IMR-90 (cell line): ENCODE results near the gene DOCK7. TPM values are rescaled to one million over a fixed set of nuclear protein-coding genes. Genes with fewer than 3 reads are reported as not detected.

Experiments
- ATAC-seq: fragments of 200-7000 bp; cut with Tn5 transposase; 2 replicates; pipeline ENCODE4 v1.9.1; 2020; ENCODE audit warnings: low read depth, mild to moderate bottlenecking, moderate library complexity
- BruUV-seq: library from RNA; stranded (reverse); fragments of 400-500 nt; replicated peaks from 2 replicates; lab custom pipeline; 2021; lab: Mats Ljungman, UMichigan
- CTCF ChIA-PET: fragments of 300-600 bp; formaldehyde crosslinking; extraction: SDS; loops from one replicate; lab custom pipeline; 2021; ENCODE audit warnings: antibody characterized with exemption; lab: Yijun Ruan, JAX
- POLR2A ChIA-PET: fragments of 300-600 bp; sonication (Branson Sonifier 250); formaldehyde crosslinking; loops from one replicate; lab custom pipeline; 2022; ENCODE audit warnings: antibody characterized with exemption; ENCODE audit not compliant: unreplicated experiment; lab: Charles Lee
- DNase-seq: peaks from one replicate; pipeline ENCODE4 v3.0.0; 2013
- H2AFZ ChIP-seq: replicated peaks from 2 replicates; pipeline ENCODE3; 2013; ENCODE audit warnings: low read length, mild to moderate bottlenecking; ENCODE audit not compliant: poor library complexity
- H2AK5ac ChIP-seq: 2 replicates; pipeline ENCODE4 v1.6.1; 2013; ENCODE audit warnings: low read depth, low read length, inconsistent platforms
- H2AK9ac ChIP-seq: replicated peaks from 2 replicates; pipeline ENCODE3; 2013; ENCODE audit warnings: mild to moderate bottlenecking, low read depth, low read length, moderate library complexity; ENCODE audit not compliant: poor library complexity
- H2BK120ac ChIP-seq: 2 replicates; pipeline ENCODE4 v1.6.1; 2013; ENCODE audit warnings: low read depth, low read length, inconsistent platforms
- H2BK15ac ChIP-seq: 3 replicates; pipeline ENCODE4 v1.6.1; 2013; ENCODE audit warnings: low read depth, low read length, inconsistent platforms
- H2BK20ac ChIP-seq: 2 replicates; pipeline ENCODE4 v1.6.1; 2013; ENCODE audit warnings: low read depth, mild to moderate bottlenecking, inconsistent platforms, low read length, moderate library complexity
- H2BK5ac ChIP-seq: 2 replicates; pipeline ENCODE4 v1.6.1; 2013; ENCODE audit warnings: mild to moderate bottlenecking, low read depth, low read length, inconsistent platforms; ENCODE audit not compliant: poor library complexity, severe bottlenecking
- H3K14ac ChIP-seq: replicated peaks from 2 replicates; pipeline ENCODE4 v1.6.1; 2013; ENCODE audit warnings: low read depth, low read length, inconsistent platforms
- H3K18ac ChIP-seq: 2 replicates; pipeline ENCODE4 v1.6.1; 2013; ENCODE audit warnings: low read depth, low read length, control low read depth
- H3K23ac ChIP-seq: 2 replicates; pipeline ENCODE4 v1.6.1; 2013; ENCODE audit warnings: low read depth, low read length, inconsistent platforms
- H3K27ac ChIP-seq: 2 replicates; pipeline ENCODE4 v1.5.1; 2013; ENCODE audit warnings: mild to moderate bottlenecking, control low read depth, low read length; ENCODE audit not compliant: insufficient read depth
- H3K27me3 ChIP-seq: 2 replicates; pipeline ENCODE4 v1.6.1; 2013; ENCODE audit warnings: low read length; ENCODE audit not compliant: control insufficient read depth, insufficient read depth
- H3K36me3 ChIP-seq: 2 replicates; pipeline ENCODE4 v1.6.1; 2013; ENCODE audit warnings: low read length, mixed read lengths; ENCODE audit not compliant: control insufficient read depth, insufficient read depth
- H3K4ac ChIP-seq: 2 replicates; pipeline ENCODE4 v1.6.1; 2013; ENCODE audit warnings: low read depth, low read length, inconsistent platforms
- H3K4me1 ChIP-seq: 2 replicates; pipeline ENCODE4 v1.6.1; 2013; ENCODE audit warnings: low read length, mixed read lengths; ENCODE audit not compliant: control insufficient read depth, insufficient read depth
- H3K4me2 ChIP-seq: 2 replicates; pipeline ENCODE4 v1.6.1; 2013; ENCODE audit warnings: low read depth, mild to moderate bottlenecking, control low read depth, low read length, moderate library complexity
- H3K4me3 ChIP-seq: 2 replicates; pipeline ENCODE4 v1.5.1; 2013; ENCODE audit warnings: low read depth, mild to moderate bottlenecking, control low read depth, low read length, moderate library complexity; ENCODE audit not compliant: insufficient read depth
- H3K56ac ChIP-seq: 2 replicates; pipeline ENCODE4 v1.6.1; 2013; ENCODE audit warnings: low read length, inconsistent platforms; ENCODE audit not compliant: insufficient read depth; ENCODE audit errors: extremely low read depth
- H3K79me1 ChIP-seq, 2 experiments: 2 replicates each; pipeline ENCODE4 v1.6.1; 2013; ENCODE audit warnings: low read length in 2 of 2, inconsistent platforms in 1 of 2, low read depth in 1 of 2
- H3K9ac ChIP-seq: 2 replicates; pipeline ENCODE4 v1.6.1; 2013; ENCODE audit warnings: low read depth, low read length, control low read depth
- H3K9me1 ChIP-seq: 2 replicates; pipeline ENCODE4 v1.6.1; 2013; ENCODE audit warnings: low read length, inconsistent platforms; ENCODE audit not compliant: insufficient read depth
- H3K9me3 ChIP-seq: 2 replicates; pipeline ENCODE4 v1.6.1; 2013; ENCODE audit warnings: low read length; ENCODE audit not compliant: control insufficient read depth, insufficient read depth
- H4K20me1 ChIP-seq: 2 replicates; pipeline ENCODE4 v1.6.1; 2013; ENCODE audit warnings: low read length, inconsistent platforms; ENCODE audit not compliant: insufficient read depth
- H4K5ac ChIP-seq: 2 replicates; pipeline ENCODE4 v1.6.1; 2013; ENCODE audit warnings: mild to moderate bottlenecking, low read depth, low read length, control low read depth
- H4K8ac ChIP-seq, 2 experiments: 2 replicates each; pipeline ENCODE4 v1.6.1; 2013; ENCODE audit warnings: low read depth in 2 of 2, low read length in 2 of 2, control low read depth in 1 of 2, inconsistent platforms in 1 of 2
- H4K91ac ChIP-seq: 2 replicates; pipeline ENCODE4 v1.6.1; 2013; ENCODE audit warnings: low read depth, low read length, inconsistent platforms; ENCODE audit not compliant: insufficient read depth
- BHLHE40 ChIP-seq: fragments of 150-350 bp; IDR thresholded peaks from 2 replicates; pipeline ENCODE4 v1.6.1; 2016; ENCODE audit warnings: mild to moderate bottlenecking, low read depth, low read length
- CEBPB ChIP-seq: IDR thresholded peaks from 2 replicates; pipeline ENCODE4 v1.6.1; 2012; ENCODE audit warnings: low read depth, low read length, improper control_type of control experiment
- FOS ChIP-seq: fragments of 150-350 bp; IDR thresholded peaks from 2 replicates; pipeline ENCODE4 v1.6.1; 2016; ENCODE audit warnings: low read depth, low read length
- MAFK ChIP-seq: IDR thresholded peaks from 2 replicates; pipeline ENCODE4 v1.6.1; 2012; ENCODE audit warnings: low read depth, low read length, improper control_type of control experiment
- MAZ ChIP-seq: IDR thresholded peaks from 2 replicates; pipeline ENCODE4 v1.6.1; 2012; ENCODE audit warnings: low read depth, mild to moderate bottlenecking, low read length, improper control_type of control experiment, moderate library complexity, borderline replicate concordance
- MXI1 ChIP-seq: IDR thresholded peaks from 2 replicates; pipeline ENCODE4 v1.6.1; 2012; ENCODE audit warnings: low read depth, mild to moderate bottlenecking, low read length, moderate library complexity, borderline replicate concordance
- POLR2A ChIP-seq: IDR thresholded peaks from 2 replicates; pipeline ENCODE4 v1.6.1; 2012; ENCODE audit warnings: mild to moderate bottlenecking, low read depth, low read length
- RAD21 ChIP-seq: IDR thresholded peaks from 2 replicates; pipeline ENCODE4 v1.6.1; 2012; ENCODE audit warnings: low read length, improper control_type of control experiment
- RCOR1 ChIP-seq: IDR thresholded peaks from 2 replicates; pipeline ENCODE4 v1.6.1; 2012; ENCODE audit warnings: mild to moderate bottlenecking, low read length, improper control_type of control experiment; ENCODE audit not compliant: insufficient replicate concordance
- RFX5 ChIP-seq: IDR thresholded peaks from 2 replicates; pipeline ENCODE4 v1.8.0; 2012; ENCODE audit warnings: low read depth, mild to moderate bottlenecking, low read length, moderate library complexity
- SMC3 ChIP-seq: fragments of 150-350 bp; IDR thresholded peaks from 2 replicates; pipeline ENCODE4 v1.6.1; 2016; ENCODE audit warnings: low read depth, mild to moderate bottlenecking, antibody characterized with exemption, low read length, moderate library complexity
- WGBS, 2 experiments: methylation state at CpG; one replicate each; pipeline versions ENCODE4 v1.1.5 to v1.1.7; 2013; ENCODE audit warnings: missing lambda C conversion rate in 2 of 2; ENCODE audit not compliant: insufficient read length in 1 of 2; ENCODE audit errors: extremely low coverage in 2 of 2; 5-methylcytosine and 5-hydroxymethylcytosine counted together
- dilution Hi-C: fragments of 300-500 bp; cut with HindIII; formaldehyde crosslinking; loops from one replicate; pipeline ENCODE4 v1.14.3; 2018; ENCODE audit warnings: low sequenced_read_pairs; ENCODE audit not compliant: unreplicated experiment
- in situ Hi-C: fragments of 300-500 bp; cut with MboI; formaldehyde crosslinking; loops from 3 replicates; pipeline ENCODE4 v1.14.3; 2019; ENCODE audit warnings: low sequenced_read_pairs, inconsistent platforms, mixed read lengths
- intact Hi-C: fragments of 100-400 bp; cut with micrococcal nuclease; formaldehyde crosslinking; loops from 2 replicates; pipeline ENCODE4 v1.10.0; 2022
- polyA plus RNA-seq, 3 experiments: library from polyadenylated mRNA; depleted of rRNA; stranded (reverse); fragments of >200 nt; gene quantifications; 2 replicates each; pipeline ENCODE4 v1.2.3, GENCODE V29; 2012; ENCODE audit warnings: low replicate concordance in 1 of 3
- total RNA-seq: library from RNA; depleted of rRNA; stranded (reverse); fragments of >200 nt; gene quantifications from 2 replicates; pipeline ENCODE4 v1.2.3, GENCODE V29; 2012
- TF ChIP-seq, protein P1 (sequence below): fragments of 150-350 bp; IDR thresholded peaks from 2 replicates; pipeline ENCODE4 v1.6.1; 2017; ENCODE audit warnings: mild to moderate bottlenecking, antibody characterized with exemption, low read length, low read depth
- TF ChIP-seq, protein P2 (sequence below): fragments of 150-350 bp; IDR thresholded peaks from 2 replicates; pipeline ENCODE4 v1.6.1; 2016; ENCODE audit warnings: low read depth, mild to moderate bottlenecking, low read length, moderate library complexity, borderline replicate concordance

DOCK7 gene
- total and polyA plus RNA-seq, 2 of the 4 experiments (the other 2 are of a cell fraction): 38.0 to 97.7 TPM

DNA sequence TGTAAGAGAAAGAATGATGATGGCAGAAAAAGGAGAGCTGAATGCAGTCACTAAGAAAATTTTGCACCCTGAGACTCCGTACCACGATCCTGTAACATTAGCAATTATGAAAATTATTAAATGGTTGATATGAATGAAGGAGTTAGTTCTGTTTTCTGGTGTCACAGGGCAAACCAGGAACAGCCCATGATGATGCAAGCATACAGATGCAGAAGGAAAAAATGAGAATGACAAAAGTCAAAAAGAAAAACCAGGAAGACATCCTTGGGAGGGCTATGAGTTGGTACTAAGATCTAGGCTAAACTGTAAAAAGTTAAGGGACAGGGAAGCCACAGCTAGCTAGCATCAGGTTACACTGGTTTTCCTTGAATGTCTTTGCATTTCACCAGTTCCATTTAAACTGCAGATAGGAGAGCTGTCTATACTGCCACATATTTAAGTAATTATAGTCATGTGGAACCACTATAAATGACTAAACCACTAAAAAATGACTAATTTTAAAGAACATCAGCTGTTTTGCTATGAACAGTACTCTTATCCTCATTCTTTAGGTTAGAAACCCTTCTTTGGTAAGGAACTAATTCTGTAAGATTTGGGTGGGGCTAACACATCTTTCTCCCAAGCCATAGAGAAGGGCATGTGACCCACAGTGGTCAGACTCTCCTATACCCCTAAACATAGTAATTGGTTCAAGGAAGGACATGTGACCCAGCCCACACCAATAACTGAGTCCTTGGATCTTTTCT, 11.4 kb downstream of the DOCK7 start:
- Histone ChIP-seq H3K9me1 (peaks cover 6% of the 10 kb centered on the region; the same call in 1 of the 2 replicates), H3K4ac (peak overlapping the region; percentile 57), H3K27ac (peak overlapping the region; percentile 82; the same call in 1 of the 2 replicates), H2BK15ac (no peak overlapping the region), H2AK5ac (peak overlapping the region; percentile 63; the same call in 1 of the 2 replicates), H4K5ac (peak overlapping the region; percentile 60), H3K9ac (no peak overlapping the region; the same call in 1 of the 2 replicates), H4K91ac (peak overlapping the region; percentile 18), H3K4me1 (peaks cover 9% of the 10 kb centered on the region), H3K27me3 (no peaks in the 10 kb centered on the region), H3K9me3 (no peaks in the 10 kb centered on the region), H2AFZ (no peak overlapping the region), H3K23ac (no peak overlapping the region), H2BK5ac (peak overlapping the region; percentile 75), H2AK9ac (no peak overlapping the region), H2BK20ac (no peak overlapping the region), H4K8ac (peak overlapping the region in 1 of 2 experiments; percentile 42; a peak in 1 of 4 replicates), H3K79me1 (peaks cover 12 to 40% of the 10 kb centered on the region in 2 experiments), H3K4me2 (peak overlapping the region; percentile 60; the same call in 1 of the 2 replicates), H2BK120ac (0 out of 2 replicates have a peak overlapping the region, but pooled peaks have one; percentile 12), H3K4me3 (no peak overlapping the region), H3K14ac (peak overlapping the region; percentile 55; the same call in 1 of the 2 replicates), H3K36me3 (peaks cover 4% of the 10 kb centered on the region; the same call in 1 of the 2 replicates), H4K20me1 (peaks cover 39% of the 10 kb centered on the region; the same call in 1 of the 2 replicates), H3K56ac (no peak overlapping the region), H3K18ac (peak overlapping the region; percentile 75; the same call in 1 of the 2 replicates)
- ChIA-PET CTCF (no interaction called here), POLR2A (interaction anchor here (0.6 kb wide), 1 partner anchor 59 kb away, joined by 3 read pairs; no protein-coding TSS in a partner anchor)
- dilution Hi-C loops: no loop called here
- 100% methylated on average over 1 of the region's 2 CpGs; no CpG with 5 or more reads in 1 of the 2 experiments for WGBS, 2 experiments
- ATAC-seq (peak; percentile 82), DNase-seq (peak; percentile 66)
- BruUV-seq: no TSS peak
- in situ Hi-C loops: no loop called here
- intact Hi-C loops: no loop called here
- TF ChIP-seq SMC3 (no peak), MXI1 (no peak), FOS (no peak), MAZ (no peak), MAFK (no peak), BHLHE40 (no peak), RCOR1 (no peak), RFX5 (no peak), POLR2A (no peak), RAD21 (no peak), CEBPB (peak; percentile 65)
- TF ChIP-seq, protein P1, sequence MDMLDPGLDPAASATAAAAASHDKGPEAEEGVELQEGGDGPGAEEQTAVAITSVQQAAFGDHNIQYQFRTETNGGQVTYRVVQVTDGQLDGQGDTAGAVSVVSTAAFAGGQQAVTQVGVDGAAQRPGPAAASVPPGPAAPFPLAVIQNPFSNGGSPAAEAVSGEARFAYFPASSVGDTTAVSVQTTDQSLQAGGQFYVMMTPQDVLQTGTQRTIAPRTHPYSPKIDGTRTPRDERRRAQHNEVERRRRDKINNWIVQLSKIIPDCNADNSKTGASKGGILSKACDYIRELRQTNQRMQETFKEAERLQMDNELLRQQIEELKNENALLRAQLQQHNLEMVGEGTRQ: peak; percentile 81
- TF ChIP-seq, protein P2, sequence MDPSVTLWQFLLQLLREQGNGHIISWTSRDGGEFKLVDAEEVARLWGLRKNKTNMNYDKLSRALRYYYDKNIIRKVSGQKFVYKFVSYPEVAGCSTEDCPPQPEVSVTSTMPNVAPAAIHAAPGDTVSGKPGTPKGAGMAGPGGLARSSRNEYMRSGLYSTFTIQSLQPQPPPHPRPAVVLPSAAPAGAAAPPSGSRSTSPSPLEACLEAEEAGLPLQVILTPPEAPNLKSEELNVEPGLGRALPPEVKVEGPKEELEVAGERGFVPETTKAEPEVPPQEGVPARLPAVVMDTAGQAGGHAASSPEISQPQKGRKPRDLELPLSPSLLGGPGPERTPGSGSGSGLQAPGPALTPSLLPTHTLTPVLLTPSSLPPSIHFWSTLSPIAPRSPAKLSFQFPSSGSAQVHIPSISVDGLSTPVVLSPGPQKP: no peak
